GM12865 (cell line): ENCODE data around the gene TXNRD2.
A peak's percentile ranks its signal among the peaks of the same experiment; 100 is the strongest.
"Not testable (repeated sequence)": the region's sequence is repeated elsewhere in the genome, so short reads cannot be mapped to it uniquely, and the experiment has no call there.

Experiments
- DNase-seq: peaks from one replicate; pipeline ENCODE4 v3.0.0; 2010; ENCODE audit warnings: low read depth
- H3K4me3 ChIP-seq: 2 replicates; pipeline ENCODE4 v1.5.1; 2011; ENCODE audit warnings: mild to moderate bottlenecking, low read depth, low read length, control low read depth
- CTCF ChIP-seq: IDR thresholded peaks from 2 replicates; pipeline ENCODE4 v1.5.1; 2011; ENCODE audit warnings: low read length, control low read depth, low read depth, inconsistent platforms; ENCODE audit not compliant: insufficient read depth; ENCODE audit errors: missing control alignments

The TXNRD2 gene

GRCh38 chr22:19940536-19941364 lies 868 bp downstream of the TXNRD2 start:
- H3K4me3 ChIP-seq = peak overlapping the region; percentile 70
- TF ChIP-seq CTCF = no peak
- DNase-seq = no peak

- DNase-seq = no peak
- no peak overlapping the region for H3K4me3 ChIP-seq
- no peak for TF ChIP-seq CTCF
These were observed 3.8 kb downstream of the TXNRD2 start for GRCh38 chr22:19937616-19938473.

DNA sequence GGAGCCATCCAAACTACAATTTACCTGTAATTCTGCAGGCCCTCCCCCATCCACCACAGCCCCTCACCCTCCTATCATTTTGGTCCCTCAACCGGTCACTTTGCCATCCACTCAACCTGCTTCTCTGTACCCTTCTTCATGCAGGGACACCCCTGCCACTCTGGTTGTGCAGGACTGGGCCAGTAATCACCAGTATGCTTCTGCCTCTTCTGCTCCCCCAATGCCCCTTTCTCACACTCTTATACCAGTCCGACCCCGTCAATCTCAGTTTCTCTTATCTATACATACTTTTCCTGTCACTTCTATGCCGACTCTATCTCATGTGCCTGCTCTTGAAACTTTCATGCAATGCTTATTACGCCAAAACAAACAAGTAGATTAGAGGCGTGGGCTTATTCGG lies 5.1 kb downstream of the TXNRD2 start:
- H3K4me3 ChIP-seq = no peak overlapping the region
- DNase-seq = no peak
- TF ChIP-seq CTCF = no peak

DNA sequence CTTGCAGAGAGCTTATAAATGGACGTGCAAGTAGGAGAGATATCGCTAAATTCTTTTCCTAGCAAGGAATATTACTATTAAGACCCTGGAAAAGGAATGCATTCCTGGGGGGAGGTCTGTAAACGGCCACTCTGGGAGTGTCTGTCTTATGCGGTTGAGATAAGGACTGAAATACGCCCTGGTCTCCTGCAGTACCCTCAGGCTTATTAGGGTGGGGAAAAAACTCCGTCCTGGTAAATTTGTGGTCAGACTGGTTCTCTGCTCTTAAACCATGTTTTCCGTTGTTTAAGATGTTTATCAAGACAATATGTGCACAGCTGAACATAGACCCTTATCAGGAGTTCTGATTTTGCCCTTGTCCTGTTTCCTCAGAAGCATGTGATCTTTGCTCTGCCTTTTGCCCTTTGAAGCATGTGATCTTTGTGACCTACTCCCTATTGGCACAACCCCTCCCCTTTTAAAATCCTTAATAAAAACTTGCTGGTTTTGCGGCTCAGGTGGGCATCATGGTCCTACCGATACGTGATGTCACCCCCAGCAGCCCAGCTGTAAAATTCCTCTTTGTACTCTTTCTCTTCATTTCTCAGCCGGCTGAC lies 6.4 kb downstream of the TXNRD2 start:
- not testable (repeated sequence) for DNase-seq, H3K4me3 ChIP-seq

- H3K4me3 ChIP-seq = no peak overlapping the region
- no peak for DNase-seq
- TF ChIP-seq CTCF = no peak
These were observed 8.0 kb downstream of the TXNRD2 start for GRCh38 chr22:19933341-19934241.

DNA sequence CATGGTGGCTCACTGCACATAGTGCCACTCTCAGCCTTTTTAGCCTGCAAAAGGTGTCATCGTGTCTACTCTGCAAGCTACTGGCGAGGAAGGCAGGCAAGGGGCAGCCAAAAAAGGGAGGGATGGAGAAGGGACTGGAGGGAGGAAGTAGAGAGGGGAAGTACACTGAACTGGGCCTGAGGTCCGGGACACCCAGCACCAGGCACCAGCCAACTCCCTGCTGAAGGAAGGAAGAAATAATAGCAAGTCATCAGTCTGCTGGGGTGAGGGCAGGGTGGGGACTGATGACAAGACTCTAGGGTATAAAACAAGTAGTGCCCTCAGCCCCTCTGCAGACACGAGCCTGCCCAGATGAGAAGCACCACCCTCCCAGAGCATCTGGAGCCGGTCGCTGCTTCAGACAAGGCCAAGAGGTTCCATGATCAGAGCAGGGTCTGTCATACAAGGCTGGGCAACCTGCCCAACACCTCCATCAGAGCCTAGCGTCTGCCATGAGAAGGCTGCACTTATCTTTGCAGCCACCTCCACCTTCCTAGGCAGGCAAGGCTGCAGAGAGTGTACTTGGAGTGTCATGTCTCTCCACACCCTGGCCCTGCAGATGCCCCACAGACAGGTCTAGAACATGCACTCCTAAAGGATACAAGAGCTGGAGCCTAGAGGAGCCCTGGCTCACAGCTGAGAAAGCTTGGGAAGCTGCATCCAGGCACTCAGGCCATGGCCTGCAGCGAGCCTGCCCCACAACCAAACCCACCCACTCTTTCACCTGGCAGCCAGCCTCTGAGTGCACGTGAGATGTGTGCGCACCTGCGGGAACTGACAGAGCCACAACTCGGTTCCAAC lies 9.0 kb downstream of the TXNRD2 start:
- no peak overlapping the region for H3K4me3 ChIP-seq
- no peak for TF ChIP-seq CTCF
- DNase-seq = no peak
